Thyroid gland (tissue), 4 donors: ENCODE measurements around the gene SLC35E4.

Source experiments
- CTCF ChIP-seq, 6 experiments: fragments of 200-600 bp in 3 of 6; fragments of 450-650 bp in 3 of 6; sonication (generic) in 3 of 6; IDR thresholded peaks; one replicate each; pipeline ENCODE4 v1.5.1; 2016 to 2019; ENCODE audit warnings: antibody characterized with exemption in 6 of 6, mild to moderate bottlenecking in 2 of 6, inconsistent platforms in 1 of 6, moderate library complexity in 1 of 6
- POLR2A ChIP-seq, 2 donors: fragments of 450-650 bp; IDR thresholded peaks; one replicate each; pipeline ENCODE4 v1.6.1; 2017; ENCODE audit warnings: antibody characterized with exemption in 2 of 2, mild to moderate bottlenecking in 2 of 2, moderate library complexity in 1 of 2

- TF ChIP-seq CTCF (IDR thresholded peaks at IDR 0.05) (no peak), POLR2A (IDR thresholded peaks at IDR 0.05) (no peak)
Observed at GRCh38 chr22:30637701-30638114, 2.1 kb downstream of the SLC35E4 start.
